HEK293 (cell line): ENCODE results near the gene LY6G5C.

Source experiments
- BCL6B ChIP-seq: fragments of 450-650 bp; formaldehyde crosslinking; IDR thresholded peaks from 2 replicates; pipeline ENCODE4 v1.5.1; 2017; ENCODE audit warnings: missing biosample characterization, missing genetic modification characterization
- GLI2 ChIP-seq: fragments of 450-650 bp; formaldehyde crosslinking; IDR thresholded peaks from 2 replicates; pipeline ENCODE4; 2017; ENCODE audit warnings: missing biosample characterization, missing genetic modification characterization, low read depth, borderline replicate concordance
- GLI4 ChIP-seq: fragments of 450-650 bp; formaldehyde crosslinking; IDR thresholded peaks from 2 replicates; pipeline ENCODE4 v1.5.1; 2016; ENCODE audit warnings: missing biosample characterization, missing genetic modification characterization
- GLIS2 ChIP-seq: fragments of 450-650 bp; formaldehyde crosslinking; IDR thresholded peaks from 2 replicates; pipeline ENCODE4 v1.5.1; 2016; ENCODE audit warnings: missing biosample characterization, missing genetic modification characterization
- INSM2 ChIP-seq: fragments of 450-650 bp; formaldehyde crosslinking; IDR thresholded peaks from 2 replicates; pipeline ENCODE4 v1.5.1; 2016; ENCODE audit warnings: missing biosample characterization, missing genetic modification characterization
- REPIN1 ChIP-seq: fragments of 450-650 bp; formaldehyde crosslinking; IDR thresholded peaks from 2 replicates; pipeline ENCODE4 v1.5.1; 2017; ENCODE audit warnings: missing biosample characterization, missing genetic modification characterization, low read depth
- REST ChIP-seq: fragments of 450-650 bp; formaldehyde crosslinking; IDR thresholded peaks from 2 replicates; pipeline ENCODE4 v1.5.1; 2016; ENCODE audit warnings: missing biosample characterization, missing genetic modification characterization
- SP2 ChIP-seq: fragments of 450-650 bp; formaldehyde crosslinking; IDR thresholded peaks from 2 replicates; pipeline ENCODE4 v1.5.1; 2016; ENCODE audit warnings: missing biosample characterization, missing genetic modification characterization
- YY1 ChIP-seq: fragments of 450-650 bp; formaldehyde crosslinking; IDR thresholded peaks from 2 replicates; pipeline ENCODE4 v1.5.1; 2018; ENCODE audit warnings: missing biosample characterization, missing genetic modification characterization
- ZBTB49 ChIP-seq: fragments of 450-650 bp; formaldehyde crosslinking; IDR thresholded peaks from 2 replicates; pipeline ENCODE4 v1.5.1; 2016; ENCODE audit warnings: missing biosample characterization, missing genetic modification characterization, low read depth
- ZNF138 ChIP-seq: fragments of 450-650 bp; formaldehyde crosslinking; IDR thresholded peaks from 2 replicates; pipeline ENCODE4 v1.5.1; 2016; ENCODE audit warnings: missing biosample characterization, missing genetic modification characterization, borderline replicate concordance
- ZNF16 ChIP-seq: fragments of 450-650 bp; formaldehyde crosslinking; IDR thresholded peaks from 2 replicates; pipeline ENCODE4 v1.5.1; 2016; ENCODE audit warnings: low read depth, missing biosample characterization, missing genetic modification characterization
- ZNF174 ChIP-seq: fragments of 450-650 bp; formaldehyde crosslinking; IDR thresholded peaks from 2 replicates; pipeline ENCODE4 v1.5.0; 2017; ENCODE audit warnings: missing biosample characterization, mild to moderate bottlenecking, missing genetic modification characterization
- ZNF175 ChIP-seq: fragments of 450-650 bp; formaldehyde crosslinking; IDR thresholded peaks from 2 replicates; pipeline ENCODE4 v1.5.1; 2016; ENCODE audit warnings: missing biosample characterization, missing genetic modification characterization
- ZNF19 ChIP-seq: fragments of 450-650 bp; formaldehyde crosslinking; IDR thresholded peaks from 2 replicates; pipeline ENCODE4; 2016; ENCODE audit warnings: missing biosample characterization, missing genetic modification characterization, low read depth
- ZNF2 ChIP-seq: fragments of 450-650 bp; formaldehyde crosslinking; IDR thresholded peaks from 2 replicates; pipeline ENCODE4 v1.5.1; 2016; ENCODE audit warnings: missing biosample characterization, missing genetic modification characterization
- ZNF221 ChIP-seq: fragments of 450-650 bp; formaldehyde crosslinking; IDR thresholded peaks from 2 replicates; pipeline ENCODE4 v1.5.1; 2017; ENCODE audit warnings: missing biosample characterization, missing genetic modification characterization, borderline replicate concordance
- ZNF280C ChIP-seq: fragments of 450-650 bp; formaldehyde crosslinking; IDR thresholded peaks from 2 replicates; pipeline ENCODE4 v1.5.1; 2016; ENCODE audit warnings: missing biosample characterization, missing genetic modification characterization
- ZNF433 ChIP-seq: fragments of 450-650 bp; formaldehyde crosslinking; IDR thresholded peaks from 2 replicates; pipeline ENCODE4 v1.5.1; 2016; ENCODE audit warnings: missing biosample characterization, missing genetic modification characterization, low read depth
- ZNF580 ChIP-seq: fragments of 450-650 bp; formaldehyde crosslinking; IDR thresholded peaks from 2 replicates; pipeline ENCODE4 v1.5.1; 2016; ENCODE audit warnings: missing biosample characterization, missing genetic modification characterization
- ZNF610 ChIP-seq: fragments of 450-650 bp; formaldehyde crosslinking; IDR thresholded peaks from 2 replicates; pipeline ENCODE4 v1.5.1; 2016; ENCODE audit warnings: missing biosample characterization, missing genetic modification characterization, borderline replicate concordance
- ZNF704 ChIP-seq: fragments of 450-650 bp; formaldehyde crosslinking; IDR thresholded peaks from 2 replicates; pipeline ENCODE4 v1.5.1; 2016; ENCODE audit warnings: missing biosample characterization, missing genetic modification characterization
- ZNF707 ChIP-seq: fragments of 450-650 bp; formaldehyde crosslinking; IDR thresholded peaks from 2 replicates; pipeline ENCODE4 v1.5.1; 2016; ENCODE audit warnings: missing biosample characterization, missing genetic modification characterization
- ZNF776 ChIP-seq: fragments of 450-650 bp; formaldehyde crosslinking; IDR thresholded peaks from 2 replicates; pipeline ENCODE4 v1.5.0; 2017; ENCODE audit warnings: missing biosample characterization, missing genetic modification characterization, borderline replicate concordance
- ZSCAN30 ChIP-seq: fragments of 450-650 bp; IDR thresholded peaks from 2 replicates; pipeline ENCODE4 v1.5.1; 2018; ENCODE audit warnings: missing biosample characterization, mild to moderate bottlenecking, missing genetic modification characterization, moderate library complexity

The LY6G5C gene

GRCh38 chr6:31702819-31703716, 22.2 kb upstream of the LY6G5C start, which contains the start of gene ABHD16A (continued):
- no peak for TF ChIP-seq ZNF776 (tag by site-specific recombination)
- peak; percentile 86; the same call in 1 of the 2 replicates for TF ChIP-seq ZSCAN30 (tag by site-specific recombination)
- TF ChIP-seq ZNF280C: no peak
- TF ChIP-seq ZNF2 (tag by site-specific recombination): no peak; the same call in 1 of the 2 replicates
- peak; percentile 9; the same call in 1 of the 2 replicates for TF ChIP-seq ZNF580 (tag by site-specific recombination)
- no peak for TF ChIP-seq ZNF138 (tag by site-specific recombination)
- no peak for TF ChIP-seq ZNF19
- TF ChIP-seq REST (tag by site-specific recombination): no peak; the same call in 1 of the 2 replicates
- TF ChIP-seq INSM2 (tag by site-specific recombination): peak; percentile 30; the same call in 1 of the 2 replicates
- no peak for TF ChIP-seq REPIN1 (tag by site-specific recombination)
- no peak for TF ChIP-seq ZNF610 (tag by site-specific recombination)
- TF ChIP-seq BCL6B: no peak
- no peak for TF ChIP-seq GLI2 (tag by site-specific recombination)
- no peak for TF ChIP-seq ZNF707
- peak; percentile 65 for TF ChIP-seq YY1
- TF ChIP-seq GLIS2 (tag by site-specific recombination): 0 out of 2 replicates have a peak, but pooled peaks have one; percentile 33
- no peak for TF ChIP-seq ZNF174 (tag by site-specific recombination)
- no peak for TF ChIP-seq ZNF433
- TF ChIP-seq ZBTB49 (tag by site-specific recombination): no peak
- no peak for TF ChIP-seq ZNF175
- no peak for TF ChIP-seq ZNF16
- TF ChIP-seq ZNF704 (tag by site-specific recombination): no peak
- TF ChIP-seq SP2 (tag by site-specific recombination): peak; percentile 53
- no peak for TF ChIP-seq GLI4 (tag by site-specific recombination)
- TF ChIP-seq ZNF221 (tag by site-specific recombination): no peak
